B cell (primary cell): ENCODE results near the gene FEM1B. TPM values are rescaled to one million over a fixed set of nuclear protein-coding genes. Genes with fewer than 3 reads are reported as not detected.

Experiments used
- ATAC-seq: fragments of 200-7000 bp; cut with Tn5 transposase; one replicate; pipeline ENCODE4 v1.10.0; 2021; ENCODE audit warnings: low read depth, mild to moderate bottlenecking, moderate number of reproducible peaks, moderate library complexity
- CTCF ChIA-PET: fragments of 350-600 bp; sonication (Branson Sonifier 250); formaldehyde crosslinking; loops from one replicate; lab custom pipeline; 2021; ENCODE audit warnings: antibody characterized with exemption, inconsistent platforms; lab: Charles Lee
- POLR2A ChIA-PET: fragments of 350-600 bp; sonication (Branson Sonifier 250); formaldehyde crosslinking; loops from one replicate; lab custom pipeline; 2021; ENCODE audit warnings: antibody characterized with exemption; lab: Charles Lee
- DNase-seq: peaks from one replicate; pipeline ENCODE4 v3.0.0; 2013
- H2AFZ ChIP-seq: 2 replicates; pipeline ENCODE4 v1.6.1; 2012; ENCODE audit warnings: mild to moderate bottlenecking, low read depth, low read length; ENCODE audit not compliant: insufficient read depth, poor library complexity, severe bottlenecking
- H3K27ac ChIP-seq, 2 donors: 1 replicate in 1 of 2; 2 replicates in 1 of 2; pipeline ENCODE4 v1.5.1; 2012 to 2013; ENCODE audit warnings: low read length in 2 of 2, mild to moderate bottlenecking in 2 of 2, moderate library complexity in 1 of 2
- H3K27me3 ChIP-seq, 4 experiments: fragments of 200-600 bp in 1 of 4; sonication (generic) in 1 of 4; replicated peaks in 1 of 4; 1 replicate in 2 of 4; 2 replicates in 2 of 4; pipeline versions ENCODE4 v1.6.1 to v1.7.0; 2013 to 2016; ENCODE audit warnings: low read length in 3 of 4, mild to moderate bottlenecking in 2 of 4, mixed read lengths in 1 of 4, moderate library complexity in 1 of 4; ENCODE audit not compliant: insufficient read depth in 4 of 4, control insufficient read depth in 3 of 4; ENCODE audit errors: control extremely low read depth in 1 of 4
- H3K36me3 ChIP-seq, 2 experiments: replicated peaks in 1 of 2; 1 replicate in 1 of 2; 2 replicates in 1 of 2; pipeline versions ENCODE4 v1.6.1 to v1.7.1; 2013; ENCODE audit warnings: low read length in 1 of 2; ENCODE audit not compliant: insufficient read depth in 2 of 2, control insufficient read depth in 1 of 2; ENCODE audit errors: control extremely low read depth in 1 of 2, extremely low read depth in 1 of 2
- H3K4me1 ChIP-seq, 2 donors: fragments of 200-600 bp in 1 of 2; sonication (generic) in 1 of 2; 1 replicate in 1 of 2; 2 replicates in 1 of 2; pipeline versions ENCODE4 v1.5.1 to v1.6.1; 2013 to 2017; ENCODE audit warnings: low read length in 2 of 2; ENCODE audit not compliant: control insufficient read depth in 2 of 2, insufficient read depth in 2 of 2
- H3K4me2 ChIP-seq: replicated peaks from 2 replicates; pipeline ENCODE3; 2012; ENCODE audit warnings: mild to moderate bottlenecking, low read depth, low read length; ENCODE audit not compliant: poor library complexity, severe bottlenecking
- H3K4me3 ChIP-seq, 5 experiments: fragments of 200-600 bp in 1 of 5; sonication (generic) in 1 of 5; 1 replicate in 3 of 5; 2 replicates in 2 of 5; pipeline versions ENCODE4 v1.5.1 to v1.7.0; 2011 to 2016; ENCODE audit warnings: low read length in 4 of 5, mild to moderate bottlenecking in 4 of 5, low read depth in 2 of 5, control low read depth in 1 of 5, moderate library complexity in 1 of 5; ENCODE audit not compliant: insufficient read depth in 1 of 5; ENCODE audit errors: control extremely low read depth in 1 of 5, extremely low read depth in 1 of 5
- H3K79me2 ChIP-seq: fragments of 200-600 bp; sonication (generic); one replicate; pipeline ENCODE4 v1.6.0; 2016; ENCODE audit warnings: low read length; ENCODE audit not compliant: control insufficient read depth, insufficient read depth
- H3K9ac ChIP-seq: fragments of 200-600 bp; sonication (generic); 2 replicates; pipeline ENCODE4 v1.6.1; 2017; ENCODE audit warnings: mild to moderate bottlenecking, low read length, moderate library complexity
- H3K9me3 ChIP-seq, 3 donors: one replicate each; pipeline versions ENCODE4 v1.6.1 to v1.7.1; 2013; ENCODE audit warnings: low read length in 2 of 3; ENCODE audit not compliant: control insufficient read depth in 2 of 3, insufficient read depth in 1 of 3; ENCODE audit errors: control extremely low read depth in 1 of 3
- H4K20me1 ChIP-seq: 2 replicates; pipeline ENCODE4 v1.6.0; 2012; ENCODE audit warnings: mild to moderate bottlenecking, low read length; ENCODE audit not compliant: insufficient read depth, control insufficient read depth, poor library complexity, severe bottlenecking
- H3K27ac Mint-ChIP-seq: one replicate; pipeline ENCODE4 v1.8.0; 2021; ENCODE audit warnings: mixed read lengths
- H3K27me3 Mint-ChIP-seq: one replicate; pipeline ENCODE4 v1.8.0; 2021; ENCODE audit warnings: mixed read lengths
- H3K4me1 Mint-ChIP-seq: one replicate; pipeline ENCODE4 v1.8.0; 2021; ENCODE audit warnings: mixed read lengths
- H3K4me3 Mint-ChIP-seq: one replicate; pipeline ENCODE4 v1.8.0; 2021; ENCODE audit warnings: mixed read lengths
- H3K9me3 Mint-ChIP-seq: one replicate; pipeline ENCODE4 v1.8.0; 2022; ENCODE audit warnings: mixed read lengths; ENCODE audit not compliant: insufficient read depth
- CTCF ChIP-seq: fragments of 200-600 bp; IDR thresholded peaks from one replicate; pipeline ENCODE4 v1.8.0; 2022; ENCODE audit warnings: antibody characterized with exemption, mild to moderate bottlenecking
- EZH2 ChIP-seq: IDR thresholded peaks from 2 replicates; pipeline ENCODE4 v1.6.1; 2012; ENCODE audit warnings: borderline replicate concordance, low read depth, mild to moderate bottlenecking, moderate library complexity, low read length; ENCODE audit not compliant: insufficient read depth, poor library complexity, severe bottlenecking
- WGBS: methylation state at CpG from one replicate; pipeline ENCODE4 v1.1.5; 2013; ENCODE audit warnings: missing lambda C conversion rate; ENCODE audit not compliant: insufficient coverage; 5-methylcytosine and 5-hydroxymethylcytosine counted together
- intact Hi-C: fragments of 100-400 bp; cut with micrococcal nuclease; formaldehyde crosslinking; loops from one replicate; pipeline ENCODE4 v1.10.0; 2022
- polyA plus RNA-seq: library from polyadenylated mRNA; depleted of rRNA; stranded (reverse); fragments of >200 nt; gene quantifications from 2 replicates; pipeline ENCODE4 v1.2.3, GENCODE V29; 2012
- total RNA-seq, 2 donors: library from RNA; stranded (reverse); fragments of 120-200 nt in 1 of 2; gene quantifications; 1 replicate in 1 of 2; 2 replicates in 1 of 2; pipeline versions ENCODE4 v1.2.3 to v1.2.4, GENCODE V29; 2013 to 2022

The FEM1B gene
- total and polyA plus RNA-seq, 2 donors (not counting 1 experiment from before 2014, with no cell fraction given) = 13.8 to 52.4 TPM

- Histone ChIP-seq H3K9me3 (no peaks in the 10 kb centered on the region), H3K27ac (no peak overlapping the region), H3K4me1 (no peaks in the 10 kb centered on the region), H4K20me1 (no peaks in the 10 kb centered on the region), H3K27me3 (no peaks in the 10 kb centered on the region), H3K36me3 (no peaks in the 10 kb centered on the region), H3K9ac (no peak overlapping the region), H3K4me3 (no peak overlapping the region), H2AFZ (no peak overlapping the region), H3K4me2 (no peak overlapping the region), H3K79me2 (no peaks in the 10 kb centered on the region)
- POLR2A ChIA-PET = no interaction called here
- no peak for ATAC-seq
- H3K9me3 Mint-ChIP-seq = no peaks in the 10 kb centered on the region
- no peak for DNase-seq
- CTCF ChIA-PET = no interaction called here
- intact Hi-C loops = no loop called here
- 82% methylated on average over 10 of the region's 15 CpGs for whole genome bisulfite sequencing
- peaks cover 3% of the 10 kb centered on the region for H3K27me3 Mint-ChIP-seq
- no peak for TF ChIP-seq CTCF
- TF ChIP-seq EZH2 = no peak
- no peak overlapping the region for H3K27ac Mint-ChIP-seq
- no peak overlapping the region for H3K4me3 Mint-ChIP-seq
- no peaks in the 10 kb centered on the region for H3K4me1 Mint-ChIP-seq
Measured at GRCh38 chr15:68340726-68341671, 63.5 kb downstream of the FEM1B start.
